Measurements from ENCODE around the gene CCBE1. TPM values are rescaled to one million over a fixed set of nuclear protein-coding genes. Genes with fewer than 3 reads are reported as not detected.

Gene CCBE1
- total RNA-seq, 1 experiment from 2014 or later = 0.09 TPM

DNA sequence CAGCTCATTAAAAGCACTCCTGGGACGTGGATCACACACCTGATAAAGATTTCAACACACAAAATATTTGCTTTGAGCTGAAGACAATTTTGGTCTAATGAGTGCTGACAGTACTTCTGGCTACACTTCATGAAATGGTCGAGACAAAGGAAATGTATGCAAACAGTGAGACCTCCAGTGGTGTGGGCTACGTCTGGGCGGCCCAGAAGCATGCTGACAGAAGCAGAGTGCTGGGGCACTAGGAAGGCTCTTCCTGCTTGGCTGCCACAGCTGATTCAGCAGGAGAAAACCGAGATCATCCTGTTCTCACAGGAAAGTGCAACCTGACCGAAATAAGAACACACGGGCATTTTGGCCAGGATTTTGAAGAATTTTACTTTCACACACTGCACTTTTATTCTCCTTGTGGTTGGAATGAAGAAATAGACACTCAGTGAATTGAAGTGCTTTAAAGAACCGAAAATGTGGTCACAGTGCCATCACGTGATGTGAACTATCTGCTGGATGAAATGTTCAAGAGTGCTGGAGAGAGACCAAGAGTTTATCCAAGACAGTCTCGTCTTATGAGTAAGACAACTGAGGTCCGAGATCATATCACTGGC is 149.5 kb downstream of the CCBE1 start:
- POLR2A ChIA-PET = no interaction called here
- intact Hi-C loops (cut with micrococcal nuclease; ENCODE audit: unreplicated experiment) = no loop called here
- H3K27ac Mint-ChIP-seq (ENCODE audit: unreplicated experiment) = no peak overlapping the region
- Histone ChIP-seq H3K36me3 (ENCODE audit: control insufficient read depth, insufficient read depth, low read length) (no peaks in the 10 kb centered on the region), H3K4me1 (no peaks in the 10 kb centered on the region), H3K4me3 (ENCODE audit: low read depth, low read length) (no peak overlapping the region), H3K9me3 (no peaks in the 10 kb centered on the region), H3K27me3 (replicated peaks; ENCODE audit: control insufficient read depth, insufficient read depth, low read length) (no peaks in the 10 kb centered on the region)
- H3K4me3 Mint-ChIP-seq (ENCODE audit: unreplicated experiment) = no peak overlapping the region
- H3K4me1 Mint-ChIP-seq (ENCODE audit: low read depth, unreplicated experiment) = no peaks in the 10 kb centered on the region
- no peak for DNase-seq
- H3K27me3 Mint-ChIP-seq (ENCODE audit: insufficient read depth, unreplicated experiment) = no peaks in the 10 kb centered on the region
- BruUV-seq (replicated peaks) = no TSS peak
- no peaks in the 10 kb centered on the region for H3K36me3 Mint-ChIP-seq (ENCODE audit: insufficient read depth, unreplicated experiment)
- CTCF ChIA-PET = no interaction called here
- H3K9me3 Mint-ChIP-seq (ENCODE audit: unreplicated experiment) = no peaks in the 10 kb centered on the region
- TF ChIP-seq, protein P1, sequence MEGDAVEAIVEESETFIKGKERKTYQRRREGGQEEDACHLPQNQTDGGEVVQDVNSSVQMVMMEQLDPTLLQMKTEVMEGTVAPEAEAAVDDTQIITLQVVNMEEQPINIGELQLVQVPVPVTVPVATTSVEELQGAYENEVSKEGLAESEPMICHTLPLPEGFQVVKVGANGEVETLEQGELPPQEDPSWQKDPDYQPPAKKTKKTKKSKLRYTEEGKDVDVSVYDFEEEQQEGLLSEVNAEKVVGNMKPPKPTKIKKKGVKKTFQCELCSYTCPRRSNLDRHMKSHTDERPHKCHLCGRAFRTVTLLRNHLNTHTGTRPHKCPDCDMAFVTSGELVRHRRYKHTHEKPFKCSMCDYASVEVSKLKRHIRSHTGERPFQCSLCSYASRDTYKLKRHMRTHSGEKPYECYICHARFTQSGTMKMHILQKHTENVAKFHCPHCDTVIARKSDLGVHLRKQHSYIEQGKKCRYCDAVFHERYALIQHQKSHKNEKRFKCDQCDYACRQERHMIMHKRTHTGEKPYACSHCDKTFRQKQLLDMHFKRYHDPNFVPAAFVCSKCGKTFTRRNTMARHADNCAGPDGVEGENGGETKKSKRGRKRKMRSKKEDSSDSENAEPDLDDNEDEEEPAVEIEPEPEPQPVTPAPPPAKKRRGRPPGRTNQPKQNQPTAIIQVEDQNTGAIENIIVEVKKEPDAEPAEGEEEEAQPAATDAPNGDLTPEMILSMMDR (IDR thresholded peaks at IDR 0.05; ENCODE audit: insufficient read depth in 1 of 2, low read depth in 1 of 2, low read length in 1 of 2, severe bottlenecking in 1 of 2, unreplicated experiment in 1 of 2) = no peak

- intact Hi-C loops (cut with micrococcal nuclease; ENCODE audit: unreplicated experiment) = no loop called here
- no peaks in the 10 kb centered on the region for H3K4me1 ChIP-seq
- ChIA-PET POLR2A (no interaction called here), CTCF (no interaction called here)
- Mint-ChIP-seq H3K27ac (ENCODE audit: unreplicated experiment) (no peak overlapping the region), H3K9me3 (ENCODE audit: unreplicated experiment) (no peaks in the 10 kb centered on the region), H3K4me1 (ENCODE audit: low read depth, unreplicated experiment) (no peaks in the 10 kb centered on the region), H3K27me3 (ENCODE audit: insufficient read depth, unreplicated experiment) (peaks cover 3% of the 10 kb centered on the region), H3K36me3 (ENCODE audit: insufficient read depth, unreplicated experiment) (no peaks in the 10 kb centered on the region), H3K4me3 (ENCODE audit: unreplicated experiment) (no peak overlapping the region)
- no peak for DNase-seq
- no TSS peak for BruUV-seq (replicated peaks)
- H3K4me3 ChIP-seq (ENCODE audit: low read depth, low read length) = no peak overlapping the region
- no peaks in the 10 kb centered on the region for H3K36me3 ChIP-seq (ENCODE audit: control insufficient read depth, insufficient read depth, low read length)
- H3K27me3 ChIP-seq (replicated peaks; ENCODE audit: control insufficient read depth, insufficient read depth, low read length) = no peaks in the 10 kb centered on the region
- TF ChIP-seq, protein P1 (IDR thresholded peaks at IDR 0.05; ENCODE audit: insufficient read depth in 1 of 2, low read depth in 1 of 2, low read length in 1 of 2, severe bottlenecking in 1 of 2, unreplicated experiment in 1 of 2) = no peak
- H3K9me3 ChIP-seq = no peaks in the 10 kb centered on the region
Observed at GRCh38 chr18:59546188-59546587, 151.0 kb downstream of the CCBE1 start.

GRCh38 chr18:59540780-59541179 is 156.4 kb downstream of the CCBE1 start:
- Mint-ChIP-seq H3K27ac (ENCODE audit: unreplicated experiment) (no peak overlapping the region), H3K27me3 (ENCODE audit: insufficient read depth, unreplicated experiment) (peaks cover 9% of the 10 kb centered on the region), H3K4me3 (ENCODE audit: unreplicated experiment) (no peak overlapping the region), H3K4me1 (ENCODE audit: low read depth, unreplicated experiment) (no peaks in the 10 kb centered on the region), H3K9me3 (ENCODE audit: unreplicated experiment) (no peaks in the 10 kb centered on the region), H3K36me3 (ENCODE audit: insufficient read depth, unreplicated experiment) (no peaks in the 10 kb centered on the region)
- no peak for DNase-seq
- intact Hi-C loops (cut with micrococcal nuclease; ENCODE audit: unreplicated experiment) = no loop called here
- H3K4me1 ChIP-seq = no peaks in the 10 kb centered on the region
- ChIA-PET CTCF (no interaction called here), POLR2A (no interaction called here)
- H3K36me3 ChIP-seq (ENCODE audit: control insufficient read depth, insufficient read depth, low read length) = no peaks in the 10 kb centered on the region
- H3K4me3 ChIP-seq (ENCODE audit: low read depth, low read length) = no peak overlapping the region
- H3K9me3 ChIP-seq = no peaks in the 10 kb centered on the region
- H3K27me3 ChIP-seq (replicated peaks; ENCODE audit: control insufficient read depth, insufficient read depth, low read length) = no peaks in the 10 kb centered on the region
- TF ChIP-seq, protein P1 (IDR thresholded peaks at IDR 0.05; ENCODE audit: insufficient read depth in 1 of 2, low read depth in 1 of 2, low read length in 1 of 2, severe bottlenecking in 1 of 2, unreplicated experiment in 1 of 2) = no peak
- BruUV-seq (replicated peaks) = no TSS peak
